Skeletal muscle satellite cell (primary cell): ENCODE measurements around the gene WNT7A. TPM values are rescaled to one million over a fixed set of nuclear protein-coding genes. Genes with fewer than 3 reads are reported as not detected.
"Not testable (repeated sequence)": the region's sequence is repeated elsewhere in the genome, so short reads cannot be mapped to it uniquely, and the experiment has no call there.

ENCODE experiments used
- H3K27me3 ChIP-seq: 2 replicates; pipeline ENCODE4 v1.7.0; 2013; ENCODE audit warnings: low read length; ENCODE audit not compliant: control insufficient read depth, insufficient read depth
- H3K36me3 ChIP-seq: 2 replicates; pipeline ENCODE4 v1.7.0; 2013; ENCODE audit warnings: mild to moderate bottlenecking, control low read depth, low read length; ENCODE audit not compliant: insufficient read depth
- H3K4me1 ChIP-seq: 2 replicates; pipeline ENCODE4 v1.7.0; 2013; ENCODE audit warnings: low read length; ENCODE audit not compliant: control insufficient read depth, insufficient read depth
- H3K4me2 ChIP-seq: 2 replicates; pipeline ENCODE4 v1.7.0; 2013; ENCODE audit warnings: mild to moderate bottlenecking, low read length
- H3K4me3 ChIP-seq: 2 replicates; pipeline ENCODE4 v1.7.0; 2013; ENCODE audit warnings: low read length
- H3K9ac ChIP-seq: 2 replicates; pipeline ENCODE4 v1.7.0; 2013; ENCODE audit warnings: mild to moderate bottlenecking, low read depth, low read length, moderate library complexity
- H3K9me3 ChIP-seq: replicated peaks from 2 replicates; pipeline ENCODE4 v1.7.0; 2013; ENCODE audit warnings: mild to moderate bottlenecking, control low read depth, low read length
- total RNA-seq: library from RNA; depleted of rRNA; stranded (reverse); fragments of >200 nt; gene quantifications from 2 replicates; pipeline ENCODE4 v1.2.3, GENCODE V29; 2012; rRNA removed

The WNT7A gene
- total RNA-seq, result not detected in 2 replicates

- H3K4me1 ChIP-seq, result no peaks in the 10 kb centered on the region
- no peak within 1 kb of the TSS for H3K4me3 ChIP-seq
- no peaks in the 10 kb centered on the region for H3K9me3 ChIP-seq
- H3K27me3 ChIP-seq, result peaks cover 44% of the 10 kb centered on the region
- H3K9ac ChIP-seq, result no peak within 1 kb of the TSS
- no peak within 1 kb of the TSS for H3K4me2 ChIP-seq
- H3K36me3 ChIP-seq, result no peaks in the 10 kb centered on the region
Measured at GRCh38 chr3:13879946-13880810, at the start of gene WNT7A. WNT7A (minus strand) TSS chr3:13880071; CDS start chr3:13879816, 255 bp downstream.

- H3K4me2 ChIP-seq, H3K9me3 ChIP-seq, H3K9ac ChIP-seq, H3K27me3 ChIP-seq, H3K36me3 ChIP-seq, H3K4me1 ChIP-seq, H3K4me3 ChIP-seq: not testable (repeated sequence)
Measured at GRCh38 chr3:13928741-13929140, 48.9 kb upstream of the WNT7A start.

GRCh38 chr3:13927295-13927694 is 47.4 kb upstream of the WNT7A start:
- peaks cover 4% of the 10 kb centered on the region for H3K9me3 ChIP-seq
- H3K4me3 ChIP-seq, result no peak overlapping the region
- H3K36me3 ChIP-seq, result no peaks in the 10 kb centered on the region
- no peak overlapping the region for H3K4me2 ChIP-seq
- H3K4me1 ChIP-seq, result no peaks in the 10 kb centered on the region
- H3K9ac ChIP-seq, result no peak overlapping the region
- H3K27me3 ChIP-seq, result no peaks in the 10 kb centered on the region

GRCh38 chr3:13916375-13916774 is 36.5 kb upstream of the WNT7A start:
- Histone ChIP-seq H3K9ac (no peak overlapping the region), H3K4me3 (no peak overlapping the region), H3K4me1 (no peaks in the 10 kb centered on the region), H3K36me3 (no peaks in the 10 kb centered on the region), H3K27me3 (no peaks in the 10 kb centered on the region), H3K9me3 (no peaks in the 10 kb centered on the region), H3K4me2 (no peak overlapping the region)

DNA sequence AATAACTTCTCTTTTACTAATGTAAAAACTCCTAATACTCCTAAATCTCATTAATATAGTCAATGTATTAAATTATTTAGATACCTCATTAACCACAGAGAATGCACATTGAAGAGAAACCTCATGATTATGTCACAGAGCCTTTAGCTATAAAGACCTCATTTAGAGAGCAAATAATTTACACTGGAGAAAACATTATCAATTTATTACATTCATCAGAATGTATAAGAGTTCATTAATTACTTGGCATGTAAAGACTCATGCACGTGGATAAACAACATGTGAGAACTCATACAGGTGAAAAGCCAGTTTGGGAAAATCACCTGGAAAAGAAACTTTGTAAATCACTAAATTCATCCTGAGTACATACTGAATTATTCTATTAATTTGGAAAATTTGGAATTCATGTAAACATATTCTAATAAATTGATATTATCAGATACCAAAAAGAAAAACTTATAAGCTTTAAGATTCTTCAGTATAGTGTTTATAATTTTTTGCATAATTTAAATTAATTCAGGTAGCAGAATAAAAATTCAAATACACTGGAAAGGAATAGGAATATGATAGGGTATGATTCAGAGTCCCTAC is 22.9 kb upstream of the WNT7A start:
- Histone ChIP-seq H3K27me3 (no peaks in the 10 kb centered on the region), H3K36me3 (no peaks in the 10 kb centered on the region), H3K4me2 (no peak overlapping the region), H3K4me1 (no peaks in the 10 kb centered on the region), H3K4me3 (no peak overlapping the region), H3K9ac (no peak overlapping the region), H3K9me3 (peaks cover 5% of the 10 kb centered on the region)

- H3K4me2 ChIP-seq, result no peak overlapping the region
- H3K27me3 ChIP-seq, result no peaks in the 10 kb centered on the region
- H3K9me3 ChIP-seq, result peaks cover 5% of the 10 kb centered on the region
- no peak overlapping the region for H3K4me3 ChIP-seq
- H3K36me3 ChIP-seq, result no peaks in the 10 kb centered on the region
- H3K4me1 ChIP-seq, result no peaks in the 10 kb centered on the region
- no peak overlapping the region for H3K9ac ChIP-seq
Measured at GRCh38 chr3:13901935-13902584, 22.2 kb upstream of the WNT7A start.

GRCh38 chr3:13898346-13898745 is 18.5 kb upstream of the WNT7A start:
- Histone ChIP-seq H3K9me3 (no peaks in the 10 kb centered on the region), H3K9ac (no peak overlapping the region), H3K4me2 (no peak overlapping the region), H3K36me3 (no peaks in the 10 kb centered on the region), H3K4me3 (no peak overlapping the region), H3K27me3 (peaks cover 12% of the 10 kb centered on the region), H3K4me1 (peaks cover 4% of the 10 kb centered on the region)

- Histone ChIP-seq H3K4me2 (peak overlapping the region; percentile 79), H3K4me3 (no peak overlapping the region), H3K9me3 (no peaks in the 10 kb centered on the region), H3K36me3 (no peaks in the 10 kb centered on the region), H3K9ac (peak overlapping the region; percentile 77), H3K27me3 (peaks cover 12% of the 10 kb centered on the region), H3K4me1 (peaks cover 4% of the 10 kb centered on the region)
Measured at GRCh38 chr3:13896473-13897154, 16.7 kb upstream of the WNT7A start.

- Histone ChIP-seq H3K27me3 (peaks cover 12% of the 10 kb centered on the region), H3K36me3 (no peaks in the 10 kb centered on the region), H3K9me3 (no peaks in the 10 kb centered on the region), H3K4me2 (peak overlapping the region; percentile 79), H3K4me3 (peak overlapping the region; percentile 67), H3K4me1 (peaks cover 4% of the 10 kb centered on the region), H3K9ac (peak overlapping the region; percentile 77)
Measured at GRCh38 chr3:13895155-13896105, 15.6 kb upstream of the WNT7A start.

GRCh38 chr3:13894807-13895154 is 14.9 kb upstream of the WNT7A start:
- H3K9ac ChIP-seq, result peak overlapping the region; percentile 77
- H3K9me3 ChIP-seq, result no peaks in the 10 kb centered on the region
- peak overlapping the region; percentile 67 for H3K4me3 ChIP-seq
- peak overlapping the region; percentile 79 for H3K4me2 ChIP-seq
- peaks cover 4% of the 10 kb centered on the region for H3K4me1 ChIP-seq
- peaks cover 12% of the 10 kb centered on the region for H3K27me3 ChIP-seq
- H3K36me3 ChIP-seq, result no peaks in the 10 kb centered on the region
